Activated naive CD4-positive, alpha-beta T cell treated with anti-CD3 and anti-CD28 coated beads, Interleukin-2, amount 10 ng/mL, durations not matched to agents 7 days and 5 days (primary cell): ENCODE measurements around the gene AVPR2.

ENCODE experiments used
- CTCF ChIA-PET: fragments of 350-600 bp; sonication (Branson Sonifier 250); formaldehyde crosslinking; loops from one replicate; lab custom pipeline; 2021; ENCODE audit warnings: antibody characterized with exemption; lab: Charles Lee
- DNase-seq: peaks from one replicate; pipeline ENCODE4 v3.0.0-alpha.2; 2020
- H3K27ac Mint-ChIP-seq: one replicate; pipeline ENCODE4 v1.8.0; 2021; ENCODE audit warnings: mild to moderate bottlenecking, moderate library complexity, mixed read lengths
- H3K27me3 Mint-ChIP-seq: one replicate; pipeline ENCODE4 v1.8.0; 2021; ENCODE audit warnings: mild to moderate bottlenecking, mixed read lengths
- H3K36me3 Mint-ChIP-seq: one replicate; pipeline ENCODE4 v1.8.0; 2021; ENCODE audit warnings: mixed read lengths
- H3K4me1 Mint-ChIP-seq: one replicate; pipeline ENCODE4 v1.8.0; 2021; ENCODE audit warnings: mixed read lengths
- H3K4me3 Mint-ChIP-seq: one replicate; pipeline ENCODE4 v1.8.0; 2021; ENCODE audit warnings: mild to moderate bottlenecking, moderate library complexity, mixed read lengths
- H3K9me3 Mint-ChIP-seq: one replicate; pipeline ENCODE4 v1.8.0; 2021; ENCODE audit warnings: mixed read lengths

AVPR2 gene

DNA sequence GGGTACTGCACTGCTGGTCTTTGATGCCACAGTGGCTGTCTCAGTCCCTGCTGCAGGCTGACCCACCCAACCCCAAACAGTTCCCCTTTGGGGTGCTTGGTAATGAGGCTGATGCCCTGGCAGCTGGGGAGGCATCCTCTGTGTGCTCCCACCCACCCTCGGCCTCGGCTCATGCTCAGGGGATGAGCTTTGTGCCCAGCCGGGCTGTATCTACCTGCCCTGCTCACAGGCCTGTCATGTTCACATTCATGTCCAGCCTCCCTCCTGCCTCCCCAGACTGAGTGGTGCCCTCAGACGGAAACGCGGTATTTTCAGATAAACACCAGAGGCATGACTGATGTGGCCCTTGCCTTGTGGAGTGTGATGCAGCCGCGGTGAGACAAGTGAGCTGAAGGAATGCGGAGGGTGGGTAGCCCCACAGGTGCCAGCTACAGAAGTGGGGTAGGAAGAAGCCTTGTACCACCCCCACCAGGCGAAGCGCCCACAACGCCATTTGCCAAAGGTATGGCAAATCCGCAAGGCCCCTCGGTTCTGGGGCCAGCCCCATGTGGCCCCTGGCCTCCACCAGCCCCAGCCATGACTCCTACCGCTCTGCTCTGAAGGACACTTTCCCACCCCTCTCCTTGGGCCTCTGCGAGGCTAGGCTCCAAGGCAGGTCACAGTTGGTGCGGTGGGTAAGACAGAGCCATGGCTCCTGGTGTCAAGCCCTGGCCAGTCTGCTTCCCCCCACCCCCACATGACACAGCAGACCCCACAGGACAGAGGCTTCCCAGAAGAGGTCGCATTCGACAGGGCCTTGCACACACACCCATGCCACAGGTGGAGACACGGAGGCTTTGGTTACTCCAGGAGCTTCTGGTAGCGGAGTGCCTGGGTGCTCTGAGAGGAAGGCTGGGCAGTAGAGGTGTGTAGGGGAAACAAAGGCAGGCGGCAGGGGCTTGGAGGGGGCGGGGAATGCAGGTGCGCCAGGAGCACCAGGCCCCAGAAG is 41.8 kb downstream of the AVPR2 start:
- no peak for DNase-seq
- Mint-ChIP-seq H3K9me3 (no peaks in the 10 kb centered on the region), H3K4me1 (peaks cover 47% of the 10 kb centered on the region), H3K36me3 (peaks cover 18% of the 10 kb centered on the region), H3K27ac (peak overlapping the region; percentile 24), H3K27me3 (no peaks in the 10 kb centered on the region), H3K4me3 (peak overlapping the region; percentile 31)
- CTCF ChIA-PET = interaction anchor here (0.7 to 12.0 kb wide), 10 partner anchors 14 to 195 kb away, joined by 3 to 241 read pairs (median 5); partner anchors contain the start of genes ARHGAP4, IDH3G, PLXNB3 and SSR4

DNA sequence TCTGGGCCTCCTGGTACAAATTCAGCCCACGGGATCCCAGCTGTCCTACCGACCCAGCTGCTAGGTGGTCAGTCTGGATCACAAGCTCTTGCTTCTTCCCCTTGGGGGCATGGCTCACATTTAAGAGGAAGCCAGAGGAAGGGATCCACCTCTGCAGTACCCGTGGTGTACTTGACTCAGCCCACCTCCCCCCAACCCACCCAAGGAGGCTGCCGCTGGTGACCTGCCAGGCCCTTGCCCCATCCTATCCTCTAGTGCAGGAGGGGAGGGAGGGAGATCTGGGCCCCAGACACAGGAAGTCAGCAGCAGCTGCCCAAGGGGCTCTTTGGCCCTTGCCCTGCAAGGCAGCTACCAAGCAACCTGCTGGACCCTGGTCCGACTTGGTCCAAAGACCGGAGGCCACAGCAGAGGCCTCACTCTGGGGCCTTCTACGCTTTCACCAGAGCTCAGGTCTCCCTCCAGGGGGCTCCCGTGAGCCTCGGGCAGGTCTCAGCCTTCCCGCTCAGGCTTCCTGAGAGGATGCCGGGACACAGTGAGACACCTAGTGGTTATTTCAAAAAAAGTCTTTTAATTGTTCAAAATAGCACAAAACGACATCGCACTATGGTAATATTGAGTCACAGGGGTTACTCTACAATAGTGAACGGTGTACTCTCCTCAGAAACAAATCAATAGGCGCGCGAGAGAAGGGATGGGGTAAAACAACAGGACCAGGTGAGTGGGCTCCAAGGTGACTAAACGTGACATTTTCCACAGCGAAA is 42.7 kb downstream of the AVPR2 start:
- DNase-seq = peak; percentile 83
- CTCF ChIA-PET = interaction anchor here (0.6 to 12.0 kb wide), 13 partner anchors 8 to 349 kb away, joined by 3 to 241 read pairs (median 3); partner anchors contain the start of genes ARHGAP4, IDH3G, PLXNB3 and SSR4
- Mint-ChIP-seq H3K27ac (peak overlapping the region; percentile 77), H3K4me3 (no peak overlapping the region), H3K36me3 (peaks cover 20% of the 10 kb centered on the region), H3K27me3 (no peaks in the 10 kb centered on the region), H3K4me1 (peaks cover 45% of the 10 kb centered on the region), H3K9me3 (no peaks in the 10 kb centered on the region)

- peaks cover 22% of the 10 kb centered on the region for H3K36me3 Mint-ChIP-seq
- peak overlapping the region; percentile 67 for H3K27ac Mint-ChIP-seq
- CTCF ChIA-PET = interaction anchor here (1.9 to 12.0 kb wide), 5 partner anchors 9 to 185 kb away, joined by 7 to 241 read pairs (median 26); partner anchors contain the start of genes ARHGAP4 and PLXNB3
- no peaks in the 10 kb centered on the region for H3K9me3 Mint-ChIP-seq
- H3K4me1 Mint-ChIP-seq = peaks cover 47% of the 10 kb centered on the region
- H3K4me3 Mint-ChIP-seq = no peak overlapping the region
- DNase-seq = no peak
- no peaks in the 10 kb centered on the region for H3K27me3 Mint-ChIP-seq
Observed at GRCh38 chrX:153948002-153948466, 43.6 kb downstream of the AVPR2 start.

DNA sequence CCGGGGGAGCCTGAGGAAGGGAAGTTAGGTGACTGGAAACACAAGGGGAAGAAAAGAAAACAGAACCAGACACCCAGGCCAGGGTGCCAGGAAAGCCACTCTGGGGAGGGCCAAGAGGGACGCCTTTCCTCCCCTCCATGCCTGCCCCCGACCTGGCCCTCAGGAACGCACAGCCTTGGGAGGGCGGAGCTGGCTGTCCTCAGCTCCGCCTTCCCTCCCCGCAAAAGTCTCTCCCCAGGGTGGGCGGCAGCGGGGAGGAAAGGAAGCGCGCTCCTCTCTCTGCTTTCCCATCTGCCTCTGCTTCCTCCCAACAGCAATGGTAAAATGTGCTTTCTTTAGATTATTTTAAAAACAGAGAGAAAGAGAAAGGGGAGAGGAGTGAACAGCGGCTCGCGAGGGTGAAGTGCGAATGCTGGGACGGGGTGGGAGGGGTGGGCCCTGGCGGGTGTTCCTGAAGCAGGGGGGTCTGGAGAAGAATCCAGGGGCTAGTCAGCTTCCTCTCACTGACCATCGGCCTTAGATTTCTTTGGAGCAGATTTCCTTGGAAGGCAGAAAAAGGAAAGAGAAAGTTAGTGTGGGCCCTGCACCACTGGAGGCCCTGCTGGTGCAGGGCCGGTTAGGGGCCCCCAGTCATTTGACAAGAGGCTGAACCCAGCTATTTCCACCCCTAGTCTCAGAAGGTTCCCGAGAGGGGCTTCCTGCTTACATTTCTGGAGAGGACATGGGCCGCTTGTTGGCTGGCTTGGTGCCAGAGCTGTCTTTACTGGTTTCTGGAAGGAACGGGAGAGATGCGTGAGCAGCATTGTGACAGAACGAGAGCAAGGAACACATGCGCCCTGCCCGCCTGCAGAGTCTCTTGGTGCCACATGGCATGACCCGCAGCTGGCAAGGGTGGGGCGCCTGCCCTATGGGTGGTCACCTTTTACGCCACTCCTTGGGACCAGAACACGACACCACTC is 44.7 kb downstream of the AVPR2 start:
- H3K9me3 Mint-ChIP-seq = no peaks in the 10 kb centered on the region
- no peaks in the 10 kb centered on the region for H3K27me3 Mint-ChIP-seq
- H3K4me3 Mint-ChIP-seq = no peak overlapping the region
- H3K4me1 Mint-ChIP-seq = peaks cover 52% of the 10 kb centered on the region
- H3K36me3 Mint-ChIP-seq = peaks cover 25% of the 10 kb centered on the region
- DNase-seq = peak; percentile 22
- H3K27ac Mint-ChIP-seq = peak overlapping the region; percentile 67
- CTCF ChIA-PET = interaction anchor here (0.8 to 12.0 kb wide), 5 partner anchors 10 to 186 kb away, joined by 4 to 241 read pairs (median 26); partner anchors contain the start of genes ARHGAP4 and PLXNB3

DNA sequence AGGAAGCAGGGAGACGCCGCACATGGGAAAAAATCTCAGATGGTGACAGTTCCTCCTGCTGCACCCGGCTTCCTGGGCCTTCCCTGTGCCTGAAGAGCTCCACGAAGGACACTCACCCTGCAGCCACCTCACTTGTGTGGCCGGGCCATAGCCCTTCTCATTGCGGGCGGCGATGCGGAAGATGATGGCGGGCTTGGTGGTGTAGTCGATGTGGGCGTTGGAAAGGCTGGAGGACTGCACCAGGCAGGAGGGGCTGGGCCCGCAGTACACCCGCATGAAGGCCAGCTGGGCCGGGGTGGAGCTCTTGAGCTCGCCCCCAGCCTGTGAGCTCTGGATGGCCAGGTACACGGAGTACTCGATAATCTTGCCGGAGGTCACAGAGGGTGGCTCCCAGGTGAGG is 45.7 kb downstream of the AVPR2 start:
- CTCF ChIA-PET = interaction anchor here (0.8 to 12.0 kb wide), 5 partner anchors 18 to 186 kb away, joined by 4 to 241 read pairs (median 4); partner anchors contain the start of genes ARHGAP4 and PLXNB3

DNA sequence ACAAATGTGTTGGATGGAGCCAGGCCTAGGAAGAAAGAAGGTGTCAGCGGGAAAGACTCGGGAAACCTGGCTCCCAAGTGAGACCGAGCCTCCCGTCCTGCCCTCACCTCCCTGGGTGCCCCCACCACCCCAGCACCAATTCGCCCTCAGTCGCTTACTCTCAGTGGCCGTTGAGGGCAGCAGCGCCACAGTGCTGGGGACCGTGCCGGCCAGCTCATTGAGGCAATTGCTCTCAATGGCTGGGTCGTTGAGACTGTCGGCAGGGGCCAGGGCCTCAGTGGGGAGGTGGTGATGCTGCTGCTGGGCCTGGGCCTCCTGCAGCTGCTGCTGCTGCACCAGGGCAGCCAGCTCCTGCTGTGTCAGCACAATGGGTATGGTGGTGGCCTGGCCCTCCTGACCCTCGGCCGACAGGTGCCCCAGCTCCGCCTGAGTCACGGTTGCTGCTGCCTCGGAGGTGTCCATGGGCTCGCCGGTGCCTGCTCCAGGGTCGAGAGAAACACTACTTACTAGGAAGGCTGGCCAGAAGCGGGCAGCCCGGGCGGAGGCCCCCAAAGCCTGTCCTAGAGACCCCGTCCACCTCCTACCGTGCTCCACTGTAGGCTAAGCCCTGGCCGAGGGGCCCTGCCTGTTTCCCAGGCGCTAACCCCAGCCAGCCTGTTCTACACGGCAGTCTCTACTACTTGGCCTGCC is 47.4 kb downstream of the AVPR2 start:
- Mint-ChIP-seq H3K27me3 (no peaks in the 10 kb centered on the region), H3K4me3 (no peak overlapping the region), H3K36me3 (peaks cover 34% of the 10 kb centered on the region), H3K4me1 (peaks cover 46% of the 10 kb centered on the region), H3K27ac (no peak overlapping the region), H3K9me3 (no peaks in the 10 kb centered on the region)
- CTCF ChIA-PET = interaction anchor here (1.2 to 12.0 kb wide), 3 partner anchors 10 to 25 kb away, joined by 4 to 241 read pairs (median 4); partner anchors contain the start of gene ARHGAP4
- DNase-seq = no peak

More for the DNA sequence above, 45.7 kb downstream of the AVPR2 start:
- no peak for DNase-seq
- H3K4me3 Mint-ChIP-seq = no peak overlapping the region
- no peaks in the 10 kb centered on the region for H3K9me3 Mint-ChIP-seq
- peak overlapping the region; percentile 60 for H3K27ac Mint-ChIP-seq
- no peaks in the 10 kb centered on the region for H3K27me3 Mint-ChIP-seq
- H3K36me3 Mint-ChIP-seq = peaks cover 30% of the 10 kb centered on the region
- peaks cover 51% of the 10 kb centered on the region for H3K4me1 Mint-ChIP-seq

- H3K36me3 Mint-ChIP-seq = peaks cover 31% of the 10 kb centered on the region
Observed at GRCh38 chrX:153952373-153953026, 48.0 kb downstream of the AVPR2 start.

GRCh38 chrX:153953342-153953830 is 48.9 kb downstream of the AVPR2 start:
- DNase-seq = peak; percentile 80
- H3K36me3 Mint-ChIP-seq = peaks cover 32% of the 10 kb centered on the region
- H3K27ac Mint-ChIP-seq = peak overlapping the region; percentile 7
- CTCF ChIA-PET = interaction anchor here (1.0 to 12.0 kb wide), 2 partner anchors 13 to 26 kb away, joined by 3 to 241 read pairs; partner anchors contain the start of gene ARHGAP4
- H3K9me3 Mint-ChIP-seq = no peaks in the 10 kb centered on the region
- no peak overlapping the region for H3K4me3 Mint-ChIP-seq
- no peaks in the 10 kb centered on the region for H3K27me3 Mint-ChIP-seq
- peaks cover 38% of the 10 kb centered on the region for H3K4me1 Mint-ChIP-seq

More at GRCh38 chrX:153952373-153953026, 48.0 kb downstream of the AVPR2 start:
- Mint-ChIP-seq H3K4me3 (no peak overlapping the region), H3K4me1 (peaks cover 42% of the 10 kb centered on the region), H3K9me3 (no peaks in the 10 kb centered on the region), H3K27ac (no peak overlapping the region), H3K27me3 (no peaks in the 10 kb centered on the region)
- CTCF ChIA-PET = interaction anchor here (1.0 to 12.0 kb wide), 3 partner anchors 9 to 25 kb away, joined by 3 to 241 read pairs (median 4); partner anchors contain the start of gene ARHGAP4
- DNase-seq = no peak

DNA sequence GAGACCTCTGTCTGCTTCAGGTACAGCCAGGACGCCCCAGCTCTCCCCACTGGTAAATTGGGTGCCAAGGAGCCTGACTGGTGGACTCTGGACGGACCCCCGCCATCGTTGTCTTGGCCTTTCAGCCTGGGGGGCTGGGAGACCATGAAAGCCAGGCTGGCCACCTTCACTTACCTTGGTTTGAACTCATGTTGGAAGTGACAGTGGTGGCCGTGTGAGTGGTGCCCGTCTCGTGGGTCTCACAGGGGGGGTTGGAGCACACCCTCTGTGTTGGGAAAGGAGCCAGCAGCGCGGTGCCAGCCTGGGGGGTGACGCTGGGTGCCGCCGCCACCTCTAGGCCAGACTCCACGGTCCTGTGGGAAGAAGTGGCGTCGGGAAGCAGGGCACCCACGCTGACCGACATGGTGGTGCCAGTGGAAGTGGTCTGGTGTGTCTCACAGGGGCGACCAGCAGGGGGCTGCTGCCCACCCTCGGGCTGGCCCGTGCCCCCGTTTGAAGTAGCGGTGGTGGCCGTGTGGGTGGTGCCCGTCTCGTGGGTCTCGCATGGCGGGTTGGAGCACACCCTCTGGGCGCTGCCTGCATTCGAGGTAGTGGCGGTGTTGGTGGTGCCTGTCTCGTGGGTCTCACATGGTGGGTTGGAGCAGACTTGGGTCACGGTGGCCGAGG is 49.6 kb downstream of the AVPR2 start:
- no peaks in the 10 kb centered on the region for H3K27me3 Mint-ChIP-seq
- CTCF ChIA-PET = interaction anchor here (12.0 kb wide), 1 partner anchor 27 kb away, joined by 241 read pairs; the partner anchor contains the start of gene ARHGAP4
- H3K9me3 Mint-ChIP-seq = no peaks in the 10 kb centered on the region
- no peak overlapping the region for H3K4me3 Mint-ChIP-seq
- peaks cover 37% of the 10 kb centered on the region for H3K36me3 Mint-ChIP-seq
- H3K27ac Mint-ChIP-seq = peak overlapping the region; percentile 68
- no peak for DNase-seq
- peaks cover 32% of the 10 kb centered on the region for H3K4me1 Mint-ChIP-seq

- CTCF ChIA-PET = no interaction called here
- Mint-ChIP-seq H3K27ac (peak overlapping the region; percentile 68), H3K36me3 (peaks cover 36% of the 10 kb centered on the region)
Observed at GRCh38 chrX:153954558-153955227, 50.2 kb downstream of the AVPR2 start.

DNA sequence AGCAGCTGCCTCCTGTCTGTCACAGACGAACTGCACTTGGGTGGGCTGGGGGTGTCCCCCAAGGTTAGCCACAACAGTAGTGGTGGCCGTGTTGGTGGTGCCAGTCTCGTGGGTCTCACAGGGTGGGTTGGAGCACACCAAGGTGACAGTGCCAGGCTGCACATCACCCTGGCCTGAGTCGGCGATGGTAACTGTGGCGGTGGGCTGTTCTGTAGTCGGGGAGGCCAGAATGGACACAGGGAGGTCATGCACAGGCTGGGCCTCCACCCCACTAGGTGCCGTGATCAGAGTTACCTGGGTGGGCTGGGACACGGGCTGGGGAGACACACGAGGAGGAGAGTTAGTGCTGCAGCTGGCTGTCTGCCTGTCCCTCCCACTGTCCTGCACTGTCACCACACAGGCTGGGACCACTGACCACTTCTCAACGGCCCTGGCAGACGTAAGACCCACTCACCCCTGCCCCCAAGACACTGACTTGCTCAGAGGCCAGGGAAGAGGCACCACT is 50.8 kb downstream of the AVPR2 start:
- H3K4me1 Mint-ChIP-seq = peaks cover 20% of the 10 kb centered on the region
- no peak overlapping the region for H3K4me3 Mint-ChIP-seq
- CTCF ChIA-PET = no interaction called here
- peaks cover 33% of the 10 kb centered on the region for H3K36me3 Mint-ChIP-seq
- no peak for DNase-seq
- no peaks in the 10 kb centered on the region for H3K27me3 Mint-ChIP-seq
- H3K27ac Mint-ChIP-seq = peak overlapping the region; percentile 71
- no peaks in the 10 kb centered on the region for H3K9me3 Mint-ChIP-seq

More at GRCh38 chrX:153954558-153955227, 50.2 kb downstream of the AVPR2 start:
- DNase-seq = no peak
- Mint-ChIP-seq H3K27me3 (no peaks in the 10 kb centered on the region), H3K4me1 (peaks cover 25% of the 10 kb centered on the region), H3K9me3 (no peaks in the 10 kb centered on the region), H3K4me3 (no peak overlapping the region)
